VCaP (cell line): ENCODE measurements around the gene CCDC57.

Source experiments
- H3K27ac ChIP-seq: fragments of 450-650 bp; 2 replicates; pipeline ENCODE4 v1.5.1; 2017
- CTCF ChIP-seq: fragments of 450-650 bp; conservative IDR thresholded peaks from 2 replicates; pipeline ENCODE4 v1.5.1; 2017; ENCODE audit warnings: mild to moderate bottlenecking, moderate library complexity

CCDC57 gene

DNA sequence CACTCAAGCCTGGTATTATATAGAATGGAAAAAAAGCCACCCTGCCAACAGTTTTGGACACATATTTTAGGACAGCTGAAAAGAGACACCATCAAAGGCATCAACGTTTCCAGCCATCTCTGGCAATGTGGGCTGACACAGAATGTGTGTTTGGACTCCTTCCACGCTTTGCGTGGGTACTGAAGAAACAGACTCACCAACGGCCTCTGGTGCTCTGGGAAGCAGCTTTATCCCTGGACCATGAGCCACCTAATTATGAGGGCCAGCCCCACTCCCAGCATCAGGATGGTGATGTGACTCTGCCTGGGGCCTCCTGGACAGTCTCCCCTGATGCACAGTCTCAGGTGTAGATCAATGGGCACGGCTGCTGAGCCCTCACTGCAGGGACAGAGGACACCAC is 27.9 kb downstream of the CCDC57 start:
- no peak overlapping the region for H3K27ac ChIP-seq
- no peak for TF ChIP-seq CTCF

- no peak overlapping the region for H3K27ac ChIP-seq
These were observed 31.7 kb downstream of the CCDC57 start for GRCh38 chr17:82180776-82181528.

GRCh38 chr17:82179946-82180475 is 32.6 kb downstream of the CCDC57 start:
- no peak for TF ChIP-seq CTCF
- H3K27ac ChIP-seq = no peak overlapping the region

More at GRCh38 chr17:82180776-82181528, 31.7 kb downstream of the CCDC57 start:
- no peak for TF ChIP-seq CTCF

- H3K27ac ChIP-seq = no peak overlapping the region
- no peak for TF ChIP-seq CTCF
These were observed 33.2 kb downstream of the CCDC57 start for GRCh38 chr17:82179412-82179811.

DNA sequence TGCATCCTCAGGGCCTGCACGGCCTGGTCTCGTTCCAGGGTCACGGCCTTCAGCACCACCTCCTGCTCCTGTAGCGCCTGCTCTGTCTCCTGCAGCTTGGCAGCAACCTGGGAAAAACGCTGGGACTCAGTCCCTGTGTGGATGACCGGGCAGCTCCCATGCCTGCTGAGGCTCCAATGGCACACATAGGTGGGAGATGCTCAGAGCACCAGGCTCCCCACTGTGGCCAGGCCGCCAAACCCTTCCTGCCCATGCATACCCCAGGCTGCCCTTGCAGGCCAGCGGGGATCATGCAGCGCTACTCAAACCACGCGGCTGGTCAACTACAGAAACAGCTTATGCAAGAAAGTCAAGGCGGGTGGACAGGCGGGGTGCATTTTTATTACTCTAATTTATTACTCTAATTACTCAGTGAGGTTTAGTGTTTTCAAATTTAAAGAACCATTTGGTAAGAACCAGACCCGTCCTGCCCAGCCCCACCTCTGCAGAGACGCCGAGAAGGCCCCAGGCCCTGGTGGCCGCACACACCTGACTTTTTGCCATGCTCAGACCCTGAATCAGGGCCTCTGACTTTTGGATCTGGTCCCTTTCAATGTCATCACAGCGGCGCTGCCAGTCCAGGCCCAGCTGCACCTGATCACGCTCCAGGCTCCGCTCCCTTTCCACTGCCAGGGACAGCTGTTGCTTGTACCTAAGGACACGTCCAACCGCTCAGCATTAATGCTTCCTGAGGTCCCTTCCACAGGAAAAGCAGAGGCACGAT is 34.0 kb downstream of the CCDC57 start:
- TF ChIP-seq CTCF = no peak
- no peak overlapping the region for H3K27ac ChIP-seq

DNA sequence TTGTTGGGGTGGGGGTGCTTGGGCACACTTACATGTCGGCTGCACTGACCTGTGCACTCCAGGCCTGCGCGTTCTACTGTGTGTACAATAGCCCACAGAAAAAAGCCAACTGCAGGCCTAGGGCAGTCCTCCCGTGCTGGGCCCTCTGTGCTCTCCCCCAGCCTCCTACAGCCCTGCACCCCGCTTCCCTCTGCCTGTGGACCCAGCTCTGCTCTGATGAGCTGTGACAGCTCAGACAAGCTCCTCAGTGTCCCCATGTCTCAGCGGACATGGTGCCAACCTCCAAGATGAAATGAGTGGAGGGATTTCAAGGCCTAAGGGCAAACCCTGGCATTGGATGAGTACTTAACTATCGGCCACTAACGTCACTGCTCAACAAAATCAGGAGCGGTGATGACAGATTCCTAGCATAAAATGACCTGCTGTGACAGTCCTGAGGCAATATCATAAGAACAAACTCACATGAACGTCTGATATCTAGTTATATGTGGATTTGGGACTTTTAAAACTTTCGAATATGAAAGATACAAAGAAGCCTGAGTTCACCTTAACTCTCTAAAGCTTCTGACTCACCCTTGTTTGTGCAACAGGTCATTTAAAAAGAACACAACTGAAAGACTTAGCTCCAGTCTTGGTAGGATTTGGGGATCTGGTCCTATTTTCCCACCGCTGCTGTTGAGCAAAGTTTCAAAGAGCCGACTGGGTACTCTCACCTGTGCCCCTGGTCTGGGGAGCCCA is 34.7 kb downstream of the CCDC57 start:
- no peak overlapping the region for H3K27ac ChIP-seq
- no peak for TF ChIP-seq CTCF

DNA sequence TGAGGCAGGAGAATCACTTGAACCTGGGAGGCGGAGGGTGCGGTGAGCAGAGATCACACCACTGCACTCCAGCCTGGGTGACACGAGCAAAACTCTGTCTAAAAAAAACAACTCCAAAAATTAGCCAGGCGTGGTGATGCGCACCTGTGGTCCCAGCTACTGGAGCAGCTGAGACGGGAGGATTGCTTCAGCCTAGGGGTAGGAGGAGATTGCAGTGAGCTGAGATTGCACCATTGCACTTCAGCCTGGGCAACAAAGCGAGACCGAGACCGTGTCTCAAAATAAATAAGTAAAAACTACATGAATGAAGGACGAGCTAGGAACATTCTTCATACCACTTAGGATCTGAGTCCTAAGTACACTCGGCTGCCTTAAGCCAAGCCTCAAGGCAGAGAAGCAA is 35.4 kb downstream of the CCDC57 start:
- TF ChIP-seq CTCF = no peak
- H3K27ac ChIP-seq = no peak overlapping the region
